Measurements from ENCODE around the gene RSPRY1.
A peak's percentile ranks its signal among the peaks of the same experiment; 100 is the strongest.
"Not testable (repeated sequence)": the region's sequence is repeated elsewhere in the genome, so short reads cannot be mapped to it uniquely, and the experiment has no call there.

Gene RSPRY1

DNA sequence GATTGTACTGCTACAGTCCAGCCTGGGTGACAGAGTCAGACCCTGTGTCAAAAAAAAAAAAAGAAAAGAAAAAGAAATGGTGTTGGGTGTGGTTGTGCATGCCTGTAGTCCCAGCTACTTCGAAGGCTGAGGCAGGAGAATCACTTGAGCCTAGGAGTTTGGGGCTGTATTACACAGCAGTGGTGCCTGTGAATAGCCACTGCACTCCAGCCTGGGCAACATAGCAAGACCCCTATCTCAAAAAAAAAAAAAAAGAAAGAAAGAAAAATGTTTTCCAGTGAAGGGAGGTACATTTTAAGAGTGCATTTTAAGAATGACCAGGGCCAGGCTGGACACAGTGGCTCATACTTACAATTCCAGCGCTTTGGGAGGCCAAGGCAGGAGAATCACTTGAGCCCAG is 65.2 kb downstream of the RSPRY1 start:
- no peak for FAIRE-seq
- no peak for DNase-seq (ENCODE audit: insufficient read length, low spot score)

DNA sequence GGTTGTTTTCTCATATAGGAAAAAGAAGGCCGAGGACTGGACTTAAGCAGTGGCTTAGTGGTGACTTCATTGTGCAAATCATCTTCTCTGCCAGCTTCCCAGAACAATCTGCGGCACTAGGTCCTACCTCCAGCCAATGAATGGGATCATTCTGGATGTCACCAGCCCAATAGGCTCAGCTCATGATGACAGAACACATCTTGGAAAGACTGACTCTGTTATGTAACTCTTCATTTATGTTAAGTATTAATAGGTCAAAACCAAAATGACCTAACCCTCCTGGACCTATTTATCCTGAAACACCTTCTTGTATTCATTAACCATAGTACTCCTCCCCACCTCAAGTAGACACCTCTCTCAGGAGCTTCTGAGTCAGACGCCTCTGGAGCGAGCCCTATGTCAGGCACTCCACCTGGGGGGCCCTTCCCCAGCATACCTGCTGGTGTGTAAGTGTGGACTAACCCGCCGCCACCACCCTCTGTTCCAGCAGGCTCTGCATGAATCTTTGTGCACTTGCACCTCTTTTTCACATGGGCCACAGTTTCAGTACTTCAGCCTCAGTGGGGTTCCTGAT is 66.1 kb downstream of the RSPRY1 start:
- DNase-seq (ENCODE audit: insufficient read length, low spot score): no peak

DNA sequence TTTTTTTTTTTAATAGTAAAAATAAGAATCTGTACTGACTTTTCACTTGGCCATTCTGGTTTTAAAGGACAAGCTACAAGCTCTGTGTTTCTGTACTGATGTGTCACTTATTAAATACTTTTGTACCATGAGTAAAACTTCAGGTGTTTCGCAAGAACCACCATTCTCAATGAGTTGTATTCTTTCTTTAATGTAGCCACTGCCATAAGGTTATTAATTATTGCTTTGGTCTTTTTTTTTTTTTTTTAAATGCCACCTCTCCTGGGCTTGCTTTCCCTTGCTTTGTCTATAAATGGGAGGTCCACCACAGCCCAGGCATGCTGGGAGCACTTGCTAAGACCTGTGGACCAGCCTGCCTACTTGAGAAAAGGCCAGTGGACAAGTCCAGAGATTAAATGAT is 67.3 kb downstream of the RSPRY1 start:
- FAIRE-seq: no peak
- DNase-seq (ENCODE audit: insufficient read length, low spot score): no peak

More for the DNA sequence above, 66.1 kb downstream of the RSPRY1 start:
- no peak for FAIRE-seq

DNA sequence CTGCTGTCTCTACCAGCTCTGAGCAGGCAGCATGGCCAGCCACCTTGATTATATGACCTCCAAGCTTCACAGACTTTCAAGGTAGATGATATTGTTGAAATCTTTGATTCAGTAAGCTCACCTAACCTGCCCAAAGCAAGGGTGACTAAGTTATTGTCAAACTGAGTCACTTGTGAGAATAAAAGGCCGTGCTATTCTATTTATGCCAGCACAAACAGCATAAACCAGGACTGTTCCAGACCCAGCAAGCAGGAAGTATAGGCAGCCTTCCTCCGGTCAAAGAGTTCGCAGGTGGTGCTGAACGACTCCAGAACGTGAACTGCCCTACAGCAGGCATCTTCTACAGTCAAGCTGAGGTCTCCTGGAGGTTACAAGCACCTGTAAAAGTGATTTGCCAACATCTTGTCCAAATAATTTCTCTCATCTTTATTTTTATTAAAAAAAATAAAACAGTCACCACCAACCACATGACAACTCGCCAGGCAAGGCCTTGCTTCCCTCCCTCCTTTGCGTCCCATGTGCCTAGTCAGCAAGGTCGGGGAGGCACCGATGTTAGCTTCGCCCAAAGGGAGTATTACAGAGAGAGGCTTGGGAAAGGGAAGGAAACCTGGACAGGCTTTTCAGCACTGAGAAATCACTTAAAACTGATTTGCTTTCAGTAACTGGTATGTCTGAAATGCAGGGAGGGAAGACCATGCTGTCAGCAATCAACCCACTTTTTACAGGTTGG is 69.7 kb downstream of the RSPRY1 start:
- DNase-seq (ENCODE audit: insufficient read length, low spot score): no peak
- no peak for FAIRE-seq

DNA sequence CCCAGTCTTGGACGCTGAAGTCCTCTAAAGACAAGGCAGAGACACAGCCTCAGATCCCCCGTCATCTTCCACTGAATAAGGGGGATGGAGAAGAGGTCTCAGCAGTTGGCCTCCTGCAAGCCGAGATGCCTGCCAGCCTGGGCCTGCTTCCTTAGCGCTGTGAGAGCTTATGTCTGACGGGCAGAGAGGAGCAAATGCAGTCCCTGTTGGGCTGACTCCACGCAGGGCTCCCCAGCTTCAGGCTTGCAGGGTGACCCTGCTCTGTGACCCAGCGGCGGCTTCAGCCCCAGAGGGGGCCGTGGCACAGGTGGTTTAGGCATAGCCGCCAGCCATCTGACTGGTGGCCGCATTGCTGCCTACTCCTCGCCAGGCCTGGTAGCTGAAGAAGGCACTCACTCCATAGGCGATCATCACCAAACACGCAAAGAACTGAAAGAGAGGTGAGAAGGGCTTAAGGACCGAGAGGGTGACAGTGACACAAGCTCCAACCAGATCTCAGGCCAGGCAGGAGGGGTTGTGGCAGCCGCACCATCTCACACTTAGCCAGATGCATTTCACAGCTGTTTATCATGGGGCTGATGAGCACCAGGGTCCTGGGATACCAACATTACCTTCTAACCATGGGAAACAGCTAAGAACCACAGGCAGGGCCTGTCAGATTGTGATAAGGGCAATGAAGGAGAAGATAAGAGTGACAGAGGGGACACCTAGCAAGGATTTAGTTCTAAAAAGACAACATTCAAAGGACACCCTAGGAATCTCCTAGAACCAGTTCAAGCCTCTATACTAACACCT is 70.7 kb downstream of the RSPRY1 start:
- FAIRE-seq (no peak), DNase-seq (ENCODE audit: insufficient read length, low spot score) (no peak)

DNA sequence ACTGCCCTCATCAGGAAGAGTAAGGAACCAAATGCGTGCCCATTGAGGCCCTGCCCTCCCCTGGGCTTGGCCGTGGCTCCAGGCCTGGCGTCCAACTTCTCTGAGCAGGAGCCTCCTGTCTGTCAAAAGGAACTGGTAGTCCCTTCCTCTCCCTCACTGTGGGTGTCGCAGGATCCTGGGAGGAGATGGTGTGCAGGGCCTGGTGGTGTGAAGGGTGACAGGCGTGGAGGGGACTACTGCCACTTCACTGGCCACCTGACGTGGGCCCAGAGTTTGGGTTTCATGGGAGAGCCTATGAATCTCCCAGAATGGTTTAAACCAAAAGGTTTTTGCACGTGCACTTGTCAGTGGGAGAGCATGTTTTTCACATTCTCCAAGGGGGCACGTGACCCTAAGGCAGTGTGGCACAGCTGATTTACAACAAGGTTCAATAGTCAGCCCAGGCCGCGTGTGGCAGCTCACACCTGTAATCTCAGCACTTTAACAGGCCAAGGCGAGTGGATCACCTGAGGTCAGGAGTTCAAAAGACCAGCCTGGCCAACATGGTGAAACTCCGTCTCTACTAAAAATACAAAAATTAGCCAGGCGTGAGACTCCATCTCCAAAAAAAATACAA is 71.4 kb downstream of the RSPRY1 start:
- no peak for FAIRE-seq

DNA sequence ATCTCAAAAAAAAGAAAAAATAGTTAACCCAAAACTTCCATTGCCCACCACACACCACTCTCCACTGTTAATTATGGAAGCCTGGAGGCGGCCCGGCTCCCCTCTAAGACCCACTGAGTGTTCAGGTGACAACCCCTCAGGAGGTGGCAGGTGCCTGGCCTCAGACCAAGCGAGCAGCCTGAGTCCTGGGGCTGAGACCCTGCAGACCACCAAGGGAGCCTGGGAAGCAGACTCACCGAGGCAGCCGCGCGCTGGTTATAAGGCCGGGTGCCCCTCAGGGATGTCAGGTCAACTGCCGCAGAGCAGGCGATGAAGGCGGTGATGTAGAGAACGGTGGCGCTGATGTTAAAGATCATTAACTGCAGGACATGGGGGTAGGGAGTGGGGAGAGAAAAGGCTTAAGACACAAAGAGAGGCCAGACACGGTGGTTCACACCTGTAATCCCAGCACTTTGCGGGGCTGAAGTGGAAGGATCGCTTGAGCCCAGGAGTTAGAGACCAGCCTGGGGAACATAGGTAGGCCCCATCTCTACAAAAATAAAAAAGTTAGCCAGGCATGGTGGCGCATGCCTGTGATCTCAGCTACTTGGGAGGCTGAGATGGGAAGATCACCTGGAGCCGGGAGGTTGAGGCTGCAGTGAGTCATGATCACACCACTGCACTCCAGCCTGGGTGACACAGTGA is 72.2 kb downstream of the RSPRY1 start:
- DNase-seq (ENCODE audit: insufficient read length, low spot score): no peak
- no peak for FAIRE-seq

More for the DNA sequence above, 71.4 kb downstream of the RSPRY1 start:
- DNase-seq (ENCODE audit: insufficient read length, low spot score): no peak

DNA sequence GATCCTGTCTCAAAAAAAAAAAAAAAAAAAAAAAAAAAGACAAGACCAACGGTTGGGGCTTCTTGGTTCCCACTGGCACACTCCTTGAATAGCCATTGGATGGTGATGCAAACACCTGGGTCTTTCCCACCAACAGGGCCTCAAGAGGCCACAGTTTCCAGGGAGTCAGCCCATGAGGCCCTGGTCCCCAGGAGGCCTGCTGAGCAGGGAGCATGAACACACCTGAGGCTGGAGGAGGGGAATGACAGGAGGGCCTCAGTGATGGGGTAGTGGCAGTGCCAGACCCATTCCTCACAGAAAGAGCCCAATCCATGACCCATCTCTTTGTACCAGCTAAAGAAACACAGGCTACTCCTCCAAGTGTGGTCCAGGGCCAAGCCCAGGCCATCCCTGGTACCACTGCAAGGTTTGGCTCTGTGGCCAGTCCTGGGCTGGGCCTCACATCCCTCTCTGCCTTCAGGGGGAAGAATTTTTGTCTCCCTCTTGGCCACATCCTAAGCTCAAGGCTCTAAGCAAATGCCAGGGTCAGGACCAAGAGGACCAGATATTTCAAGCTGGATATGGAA is 72.9 kb downstream of the RSPRY1 start:
- FAIRE-seq: no peak
- DNase-seq (ENCODE audit: insufficient read length, low spot score): no peak

DNA sequence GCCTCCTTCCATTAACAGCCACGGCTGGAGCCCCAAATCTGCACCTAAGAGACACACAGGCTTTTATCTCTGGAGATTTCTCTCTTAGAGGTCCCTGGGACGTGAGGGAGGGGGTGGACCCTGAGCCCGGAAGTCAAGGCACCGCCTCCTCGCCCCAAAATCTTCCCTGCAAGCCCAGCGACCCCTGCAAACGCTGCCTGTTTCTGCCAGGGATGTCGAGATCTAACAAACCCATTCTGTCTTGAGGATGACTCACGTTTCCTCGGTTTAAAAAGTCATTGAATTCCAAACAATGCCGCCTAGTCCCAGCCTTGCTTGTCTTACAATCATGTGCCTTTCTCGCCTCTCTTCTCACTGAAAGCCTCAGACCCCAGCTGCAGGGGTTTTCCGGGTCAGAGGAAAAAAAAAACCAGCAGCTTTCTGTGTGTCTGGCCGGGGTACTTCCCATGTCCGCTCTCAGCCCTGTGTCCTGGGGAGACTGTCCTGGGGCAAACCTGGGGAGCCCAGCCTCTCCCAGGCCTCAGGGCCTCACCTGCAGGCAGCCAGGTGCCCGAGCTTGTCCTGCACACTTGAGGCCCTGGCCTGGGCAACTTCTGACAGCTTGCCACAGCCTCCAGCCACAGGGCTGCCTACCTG is 74.3 kb downstream of the RSPRY1 start:
- FAIRE-seq: peak; percentile 71
- DNase-seq (ENCODE audit: insufficient read length, low spot score): no peak

DNA sequence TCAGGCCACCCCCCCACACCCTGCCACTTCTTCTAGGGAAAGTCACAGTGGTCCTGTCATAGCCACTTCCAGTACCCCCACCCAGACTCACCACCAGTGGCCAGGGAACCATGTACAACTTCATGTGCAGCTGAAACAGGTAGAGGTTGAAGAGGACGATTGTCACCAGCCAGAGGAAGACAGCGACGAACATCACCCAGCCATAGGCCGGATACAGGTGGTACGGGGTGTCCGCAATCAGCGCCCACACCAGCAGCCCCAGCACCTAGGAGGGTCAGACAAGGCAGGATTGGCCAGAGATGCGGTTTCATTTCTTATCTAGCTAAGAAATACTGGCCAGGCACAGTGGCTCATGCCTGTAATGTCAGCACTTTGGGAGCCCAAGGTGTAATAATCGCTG is 75.7 kb downstream of the RSPRY1 start:
- DNase-seq (ENCODE audit: insufficient read length, low spot score) (no peak), FAIRE-seq (no peak)

DNA sequence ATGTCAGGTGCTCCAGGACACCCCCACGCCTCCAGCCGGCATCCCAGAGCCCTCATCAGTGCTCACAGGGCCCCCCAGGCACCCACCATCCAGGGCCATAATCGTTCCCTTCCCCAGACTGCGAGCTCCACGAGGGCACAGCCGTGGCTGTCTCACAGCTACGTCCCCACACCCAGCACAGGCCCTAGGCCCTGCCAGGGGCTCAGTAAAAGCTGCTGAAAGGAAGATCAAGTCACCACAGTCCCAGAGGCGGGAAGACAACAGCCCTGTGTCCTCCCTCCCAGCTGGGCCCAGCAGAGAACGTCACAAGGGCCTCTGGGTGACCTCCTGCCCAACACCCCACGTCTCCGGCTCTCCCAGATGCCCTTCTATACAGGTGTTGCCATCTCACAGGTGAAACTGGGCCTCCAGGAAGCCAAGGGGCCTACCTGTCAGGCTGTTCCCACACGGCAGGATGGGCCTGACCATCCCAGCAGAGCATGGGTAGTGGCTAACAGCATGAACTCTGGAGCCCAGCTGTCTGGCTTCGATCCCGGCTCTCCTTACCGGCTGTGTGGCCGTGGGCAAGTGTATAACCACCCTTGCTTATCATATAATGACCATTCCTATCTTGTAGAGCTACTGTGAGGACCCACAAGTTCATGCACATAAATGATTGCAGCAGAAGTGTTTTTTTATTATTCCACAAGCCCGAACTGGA is 76.9 kb downstream of the RSPRY1 start:
- DNase-seq (ENCODE audit: insufficient read length, low spot score) (no peak), FAIRE-seq (no peak)

DNA sequence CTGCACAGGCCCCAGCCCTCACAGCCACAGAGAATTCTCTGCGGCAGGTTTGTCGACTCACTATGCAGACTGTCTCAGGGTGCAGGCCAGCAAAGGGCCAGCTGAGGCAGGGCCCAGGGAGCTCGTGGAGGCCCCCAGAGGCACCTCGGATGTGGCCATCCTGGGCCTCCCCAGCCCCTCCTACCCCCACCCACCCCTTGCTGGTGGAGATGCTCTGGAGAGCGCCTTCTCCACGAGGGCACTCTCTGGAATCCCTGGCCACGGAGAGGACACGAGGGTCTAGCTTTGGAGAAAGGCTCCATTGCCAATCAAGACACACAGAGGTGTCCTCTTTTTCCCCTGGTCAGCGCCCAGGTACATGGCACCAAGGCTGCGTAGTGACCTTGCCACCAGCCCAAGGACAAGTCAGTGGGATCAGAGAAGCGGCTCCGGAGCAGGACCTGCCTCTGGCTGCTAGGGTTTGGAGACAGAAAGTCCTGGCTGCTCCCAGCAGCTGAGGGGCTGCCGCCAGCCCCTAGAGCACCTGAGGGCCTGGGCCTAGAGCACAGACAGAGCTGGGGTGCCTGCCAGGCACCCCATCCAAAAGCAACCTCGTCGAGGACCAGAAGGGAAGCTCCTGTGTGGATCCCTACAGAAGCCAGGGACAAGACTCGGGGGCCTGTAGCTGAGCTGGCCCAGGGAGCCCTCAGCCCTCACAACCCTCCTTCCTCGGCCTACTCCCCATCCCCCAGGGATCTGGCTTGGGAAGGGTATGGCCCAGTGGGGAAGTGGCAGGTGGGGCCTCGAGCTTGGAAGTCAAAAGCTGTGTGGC is 77.6 kb downstream of the RSPRY1 start:
- DNase-seq (ENCODE audit: insufficient read length, low spot score): no peak
- no peak for FAIRE-seq

DNA sequence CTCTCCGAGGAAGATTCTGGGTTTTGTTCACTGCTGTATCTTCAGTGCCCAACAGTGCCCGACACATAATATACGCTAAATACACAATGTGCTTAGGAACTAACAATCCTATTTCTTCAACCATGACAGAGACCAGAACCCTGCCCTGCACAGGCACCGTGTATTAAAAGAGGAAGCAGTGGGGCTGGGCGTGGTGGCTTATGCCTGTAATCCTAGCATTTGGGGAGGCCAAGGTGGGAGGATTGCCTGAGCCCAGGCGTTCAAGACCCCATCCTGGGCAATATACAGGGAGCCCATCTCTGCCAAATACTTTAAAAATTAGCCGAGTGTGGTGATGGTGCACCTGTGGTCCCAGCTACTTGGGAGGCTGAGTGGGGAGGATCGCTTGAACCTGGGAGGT is 78.3 kb downstream of the RSPRY1 start:
- no peak for DNase-seq (ENCODE audit: insufficient read length, low spot score)
- FAIRE-seq: no peak

DNA sequence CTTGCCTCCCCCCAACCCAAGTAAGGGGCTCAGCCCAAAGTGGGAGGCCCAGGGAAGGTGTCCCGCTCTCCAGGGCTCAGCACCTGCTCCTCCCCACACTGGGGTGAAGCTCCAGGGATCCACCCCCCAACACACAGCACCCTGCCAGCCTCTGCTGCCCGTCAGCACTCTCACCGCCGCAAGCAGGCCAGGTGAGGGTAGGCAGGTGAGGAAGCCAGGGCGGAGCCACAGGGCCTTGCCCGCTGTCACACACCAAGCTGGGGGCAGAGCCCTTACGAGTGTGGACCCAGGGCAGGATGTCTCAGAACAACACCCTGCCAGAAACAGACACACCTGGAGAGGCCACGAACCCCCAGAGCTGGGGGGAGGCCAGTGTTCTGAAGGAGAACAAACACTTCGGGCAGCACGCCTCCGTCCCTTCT is 78.8 kb downstream of the RSPRY1 start:
- DNase-seq (ENCODE audit: insufficient read length, low spot score): no peak
- no peak for FAIRE-seq

DNA sequence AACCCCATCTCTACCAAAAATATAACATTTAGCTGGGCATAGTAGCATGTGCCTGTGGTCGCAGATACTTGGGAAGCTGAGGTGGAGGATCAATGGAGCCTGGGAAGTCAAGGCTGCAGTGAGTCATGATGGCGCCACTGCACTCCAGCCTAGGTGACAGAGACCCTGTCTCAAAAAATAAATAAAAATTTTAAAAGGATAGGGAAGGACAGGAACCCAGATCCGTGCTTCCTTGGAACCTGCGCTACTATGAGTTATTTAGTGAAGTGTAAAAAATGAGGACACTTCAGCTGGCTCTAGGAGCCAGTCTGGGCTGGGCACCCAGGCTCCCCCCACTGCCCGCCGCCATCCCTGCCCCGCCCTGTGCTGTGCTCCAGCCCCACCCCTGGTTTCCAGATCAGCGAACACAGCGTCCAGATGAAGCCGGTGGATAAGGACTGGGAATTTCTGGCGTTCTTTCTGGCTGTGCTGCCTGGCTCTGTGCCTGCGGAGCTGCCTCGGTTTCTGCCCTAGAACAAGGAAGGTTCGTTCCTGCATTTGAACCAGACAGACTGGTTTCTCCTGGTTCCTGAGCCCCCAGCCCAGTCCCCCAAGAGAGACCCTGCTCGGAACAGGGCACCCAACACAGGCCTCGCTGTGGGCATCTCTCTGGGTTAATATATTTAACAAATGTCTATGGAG is 79.9 kb downstream of the RSPRY1 start:
- FAIRE-seq (no peak), DNase-seq (ENCODE audit: insufficient read length, low spot score) (no peak)

DNA sequence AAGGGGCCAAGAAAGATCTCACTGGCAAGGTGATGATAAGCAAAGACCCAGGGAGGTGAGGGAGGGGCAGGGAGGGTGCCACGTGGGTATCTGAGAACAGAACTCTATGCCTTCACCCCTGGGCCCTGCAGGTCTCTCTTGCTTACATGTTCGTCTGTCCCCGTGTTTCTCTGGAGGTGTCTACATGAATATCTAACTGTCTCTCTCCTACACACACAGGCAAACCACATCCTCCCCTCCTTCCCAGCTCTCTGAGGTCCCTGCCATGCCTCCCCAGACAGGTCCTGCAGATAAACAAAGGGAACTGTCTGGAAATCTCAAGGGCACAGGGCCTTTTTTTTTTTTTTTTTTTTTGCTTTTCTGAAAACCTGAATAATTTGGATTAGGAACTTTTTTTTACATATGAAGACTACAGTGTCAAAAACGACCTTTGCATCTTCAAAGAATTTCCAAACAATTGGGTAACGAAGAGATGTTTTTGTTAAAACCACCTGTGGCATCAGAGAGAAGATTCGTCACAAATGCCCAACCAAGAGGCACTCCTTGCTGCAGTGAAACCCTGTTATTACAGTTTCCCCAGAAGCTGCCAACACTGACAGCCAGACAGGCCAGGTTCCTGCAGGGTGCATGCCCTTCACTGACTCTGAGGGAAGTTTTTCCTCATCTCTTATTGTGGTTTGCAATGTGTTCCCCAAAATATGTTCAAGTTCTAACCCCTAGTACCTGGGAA is 80.6 kb downstream of the RSPRY1 start:
- no peak for FAIRE-seq
- DNase-seq (ENCODE audit: insufficient read length, low spot score): no peak

DNA sequence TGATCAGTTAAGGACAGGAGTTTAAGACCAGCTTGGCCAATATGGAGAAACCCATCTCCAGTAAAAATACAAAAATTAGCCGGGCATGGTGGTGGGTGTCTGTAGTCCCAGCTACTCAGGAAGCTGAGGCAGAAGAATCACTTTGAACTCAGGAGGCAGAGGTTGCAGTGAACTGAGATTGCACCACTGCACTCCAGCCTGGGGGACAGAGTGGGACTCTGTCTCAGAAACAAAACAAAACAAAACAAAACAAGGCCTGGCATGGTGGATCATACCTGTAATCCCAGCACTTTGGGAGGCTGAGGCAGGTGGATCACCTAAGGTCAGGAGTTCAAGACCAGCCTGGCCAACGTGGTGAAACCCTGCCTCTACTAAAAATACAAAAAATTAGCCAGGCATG is 81.2 kb downstream of the RSPRY1 start:
- DNase-seq (ENCODE audit: insufficient read length, low spot score); FAIRE-seq: not testable (repeated sequence)
